ENCODE data around the gene ZNF367.

ZNF367 gene

GRCh38 chr9:96436456-96437126, 18.4 kb upstream of the ZNF367 start:
- DNase-seq (ENCODE audit: low read depth), result no peak

GRCh38 chr9:96436063-96436455, 17.9 kb upstream of the ZNF367 start:
- no peak for DNase-seq (ENCODE audit: low read depth)

GRCh38 chr9:96435345-96435744, 17.2 kb upstream of the ZNF367 start:
- no peak for DNase-seq (ENCODE audit: low read depth)

- no peak for DNase-seq (ENCODE audit: low read depth)
These were observed 12.2 kb upstream of the ZNF367 start for GRCh38 chr9:96430377-96430776.

- DNase-seq (ENCODE audit: low read depth), result no peak
These were observed 11.6 kb upstream of the ZNF367 start for GRCh38 chr9:96429732-96430131.

GRCh38 chr9:96425500-96426169, 7.5 kb upstream of the ZNF367 start:
- no peak for DNase-seq (ENCODE audit: low read depth)

GRCh38 chr9:96423985-96424336, 5.8 kb upstream of the ZNF367 start:
- no peak for DNase-seq (ENCODE audit: low read depth)

GRCh38 chr9:96423322-96423984, 5.3 kb upstream of the ZNF367 start:
- no peak for DNase-seq (ENCODE audit: low read depth)

- DNase-seq (ENCODE audit: low read depth), result no peak
These were observed 2.5 kb upstream of the ZNF367 start for GRCh38 chr9:96420468-96421219.

- no peak for DNase-seq (ENCODE audit: low read depth)
These were observed 1.5 kb upstream of the ZNF367 start for GRCh38 chr9:96419691-96419969.

GRCh38 chr9:96418920-96419690, 935 bp upstream of the ZNF367 start:
- peak; percentile 70 for DNase-seq (ENCODE audit: low read depth)

- no peak for DNase-seq (ENCODE audit: low read depth)
These were observed 498 bp downstream of the ZNF367 start for GRCh38 chr9:96417661-96418082.

- DNase-seq (ENCODE audit: low read depth), result peak; percentile 59
These were observed 1.1 kb downstream of the ZNF367 start for GRCh38 chr9:96417051-96417586.

- DNase-seq (ENCODE audit: low read depth), result peak; percentile 67
These were observed 4.6 kb downstream of the ZNF367 start for GRCh38 chr9:96413302-96414221.

GRCh38 chr9:96412174-96412913, 5.8 kb downstream of the ZNF367 start:
- DNase-seq (ENCODE audit: low read depth), result no peak

- no peak for DNase-seq (ENCODE audit: low read depth)
These were observed 6.9 kb downstream of the ZNF367 start for GRCh38 chr9:96411129-96411838.

- DNase-seq (ENCODE audit: low read depth), result no peak
These were observed 9.5 kb downstream of the ZNF367 start for GRCh38 chr9:96408409-96409280.

GRCh38 chr9:96400132-96400910, 17.8 kb downstream of the ZNF367 start:
- DNase-seq (ENCODE audit: low read depth), result no peak
